Activated CD4-positive, alpha-beta T cell treated with anti-CD3 and anti-CD28 coated beads, Interleukin-2, amount 50 U/mL, for 48 hours (primary cell): ENCODE measurements around the gene KCNJ5.

Experiments used
- DNase-seq, 2 experiments: peaks; one replicate each; pipeline ENCODE4 v3.0.0-alpha.2; 2020

Gene KCNJ5

DNA sequence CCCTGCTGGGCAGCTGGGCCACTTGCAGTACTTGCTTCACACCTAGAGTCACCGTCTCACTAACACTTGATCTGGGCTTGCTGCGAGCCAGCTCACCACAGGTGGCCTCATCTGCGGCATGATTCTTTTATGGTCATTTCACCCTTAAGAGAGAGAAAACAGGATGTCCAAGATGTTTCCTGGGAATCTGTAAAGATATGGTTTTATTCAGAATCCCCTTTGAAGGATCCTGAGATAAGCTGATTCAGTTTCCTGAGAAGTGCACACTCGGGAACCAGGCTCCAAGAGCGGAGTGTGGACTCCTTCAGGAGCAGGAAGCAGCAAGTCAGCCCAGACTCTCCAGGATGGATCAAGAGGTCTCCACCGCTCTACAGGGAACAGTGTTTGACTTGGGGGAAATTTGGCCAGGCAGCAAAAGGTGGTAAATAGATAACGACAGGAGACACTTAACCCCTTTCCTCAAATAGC is 73.3 kb downstream of the KCNJ5 start:
- no peak for DNase-seq

DNA sequence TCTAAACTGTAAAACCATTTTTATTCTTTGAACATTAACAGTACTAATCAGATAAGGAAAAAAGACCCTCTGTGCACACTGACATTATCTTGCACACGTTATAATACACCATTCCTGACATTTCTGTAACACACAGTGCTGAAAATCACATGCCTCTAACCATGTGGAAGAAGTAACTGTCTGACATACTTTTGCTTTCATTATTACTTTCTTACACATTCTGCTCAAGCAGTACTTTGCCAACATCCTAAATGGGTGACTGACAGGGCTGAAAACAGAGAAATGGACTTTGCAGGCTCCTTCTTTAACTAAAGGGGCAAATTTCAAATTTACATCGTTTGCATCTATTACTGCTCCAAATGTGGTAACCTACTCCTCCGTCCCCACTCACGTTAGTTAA is 74.3 kb downstream of the KCNJ5 start:
- DNase-seq = no peak

DNA sequence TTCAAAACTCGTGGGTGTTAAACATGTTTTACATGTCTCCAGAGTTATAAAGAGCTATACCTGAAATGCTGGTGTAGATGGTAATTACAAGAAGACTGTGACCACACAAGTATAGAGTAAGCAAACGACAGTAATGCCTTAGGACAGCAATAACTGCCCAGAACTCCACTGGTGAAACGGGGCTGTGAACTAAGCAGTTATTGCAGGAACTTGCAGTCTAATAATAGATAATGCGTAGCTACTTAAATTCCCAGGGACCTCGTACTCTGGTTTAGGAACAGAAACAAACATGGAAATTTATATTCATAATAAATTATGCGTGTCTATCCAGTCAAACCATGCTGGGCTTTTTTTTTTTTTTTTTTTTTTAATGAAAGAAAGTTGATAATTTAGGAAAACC is 76.4 kb downstream of the KCNJ5 start:
- no peak for DNase-seq

DNA sequence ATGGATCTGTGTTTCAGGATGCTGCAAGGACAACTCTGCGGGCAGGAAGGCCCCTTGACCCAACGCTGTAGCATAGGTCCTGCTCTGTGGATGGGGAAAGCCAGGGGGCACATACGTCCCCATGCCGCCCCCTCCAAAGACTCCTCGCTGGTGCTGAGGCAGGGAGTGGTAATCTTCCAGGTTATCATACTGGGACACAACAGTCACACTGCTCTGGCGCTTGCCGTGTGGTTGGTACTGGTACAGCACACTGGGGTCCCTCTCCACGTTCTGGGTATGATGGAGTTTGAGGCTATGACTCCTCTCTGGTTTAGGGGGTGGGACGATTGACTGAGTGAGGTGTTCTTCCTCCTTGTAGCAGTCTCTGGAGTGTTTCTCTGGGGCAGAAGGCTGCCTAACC is 77.8 kb downstream of the KCNJ5 start:
- no peak for DNase-seq
